Measurements from ENCODE around the gene TAGLN2. TPM values are rescaled to one million over a fixed set of nuclear protein-coding genes. Genes with fewer than 3 reads are reported as not detected.
A peak's percentile ranks its signal among the peaks of the same experiment; 100 is the strongest.

Gene TAGLN2
- polyA plus RNA-seq, 4 donors = 244 to 472 (median 400) TPM

DNA sequence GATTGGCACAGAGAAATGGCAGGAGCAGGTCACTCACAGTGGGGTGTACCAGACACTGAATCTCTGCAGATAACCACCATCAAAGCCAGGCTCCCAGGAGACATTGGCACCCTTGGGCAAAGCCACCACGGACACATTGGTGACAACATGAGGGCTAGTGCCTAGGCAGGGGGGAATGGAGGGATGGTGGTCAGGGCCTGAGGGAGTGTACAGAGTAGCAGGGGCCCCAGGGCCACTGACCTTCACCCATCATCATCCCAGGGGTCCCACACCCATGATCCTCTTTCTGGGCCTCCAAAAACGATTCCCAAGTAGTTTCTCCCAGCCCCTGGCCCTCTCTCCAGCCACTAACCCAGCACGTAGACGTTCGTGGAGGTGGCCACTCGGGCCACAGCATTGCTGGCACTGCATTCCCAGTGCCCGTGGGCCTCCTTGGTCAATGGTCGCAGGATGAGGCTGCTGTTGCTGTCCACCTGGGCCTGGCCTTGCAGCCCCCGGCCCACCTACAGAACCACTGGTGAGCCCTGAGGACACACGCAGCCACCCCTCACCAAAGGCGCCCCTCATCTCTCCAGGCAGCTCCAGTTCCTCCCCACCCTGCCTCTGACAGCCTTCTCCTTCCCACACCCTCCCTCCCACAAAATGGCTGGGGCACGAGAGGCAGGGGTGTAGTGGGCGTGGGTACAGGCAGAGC lies 5.9 kb upstream of the TAGLN2 start:
- DNase-seq = no peak

DNA sequence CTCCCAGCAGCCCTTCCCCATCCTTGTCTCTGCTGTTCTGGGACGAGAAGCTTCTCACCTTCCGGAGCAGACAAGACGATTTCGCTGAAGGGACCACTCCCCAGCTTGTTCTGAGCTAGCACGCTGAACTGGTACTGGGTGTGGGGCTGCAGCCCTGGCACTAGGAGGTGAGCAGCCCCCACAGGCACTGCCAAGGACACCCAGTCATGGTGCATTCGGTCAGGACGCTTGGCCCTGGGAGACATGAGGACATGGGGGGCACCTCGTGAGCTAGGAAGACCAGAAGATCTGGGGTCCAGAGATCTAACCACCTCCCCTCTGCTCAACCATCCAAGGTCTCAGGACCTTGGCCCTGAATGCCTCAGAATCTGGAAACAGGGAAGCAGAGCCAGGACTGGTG lies 5.3 kb upstream of the TAGLN2 start:
- FAIRE-seq (no peak), DNase-seq (no peak)
- WGBS, 3 donors = 93 to 96% (median 95%) methylated on average over 8 of the region's 8 CpGs

More for the DNA sequence above, 5.9 kb upstream of the TAGLN2 start:
- H3K4me1 ChIP-seq (ENCODE audit: control insufficient read depth in 3 of 3, insufficient read depth in 2 of 3, low read depth in 1 of 3, low read length in 2 of 3) = peaks cover 0 to 47% (median 3%) of the 10 kb centered on the region in 3 donors
- WGBS, 3 donors = 90 to 92% (median 91%) methylated on average over 10 to 13 of the region's 13 CpGs
- H3K9me3 ChIP-seq (ENCODE audit: control insufficient read depth in 2 of 2, insufficient read depth in 1 of 2, low read depth in 1 of 2, low read length in 1 of 2) = no peaks in the 10 kb centered on the region
- no peak overlapping the region for H3K4me3 ChIP-seq (ENCODE audit: low read depth in 1 of 3, low read length in 3 of 3)
- FAIRE-seq = no peak
- H3K36me3 ChIP-seq (ENCODE audit: control insufficient read depth in 3 of 3, insufficient read depth in 2 of 3, low read depth in 1 of 3, low read length in 3 of 3) = peaks cover 0 to 92% (median 0%) of the 10 kb centered on the region in 3 donors
- H3K27ac ChIP-seq (ENCODE audit: low read depth in 1 of 3, low read length in 2 of 3) = no peak overlapping the region
- H3K27me3 ChIP-seq (ENCODE audit: control insufficient read depth in 3 of 3, insufficient read depth in 3 of 3, low read length in 3 of 3) = no peaks in the 10 kb centered on the region

GRCh38 chr1:159930216-159930615 lies 4.9 kb upstream of the TAGLN2 start:
- Histone ChIP-seq H3K9me3 (ENCODE audit: control insufficient read depth in 2 of 2, insufficient read depth in 1 of 2, low read depth in 1 of 2, low read length in 1 of 2) (no peaks in the 10 kb centered on the region), H3K27ac (ENCODE audit: low read depth in 1 of 3, low read length in 2 of 3) (no peak overlapping the region)

More for the DNA sequence above, 5.3 kb upstream of the TAGLN2 start:
- peaks cover 0 to 86% (median 0%) of the 10 kb centered on the region in 3 donors for H3K36me3 ChIP-seq (ENCODE audit: control insufficient read depth in 3 of 3, insufficient read depth in 2 of 3, low read depth in 1 of 3, low read length in 3 of 3)
- H3K4me3 ChIP-seq (ENCODE audit: low read depth in 1 of 3, low read length in 3 of 3) = no peak overlapping the region
- no peaks in the 10 kb centered on the region for H3K27me3 ChIP-seq (ENCODE audit: control insufficient read depth in 3 of 3, insufficient read depth in 3 of 3, low read length in 3 of 3)
- H3K9me3 ChIP-seq (ENCODE audit: control insufficient read depth in 2 of 2, insufficient read depth in 1 of 2, low read depth in 1 of 2, low read length in 1 of 2) = no peaks in the 10 kb centered on the region
- peaks cover 0 to 46% (median 0%) of the 10 kb centered on the region in 3 donors for H3K4me1 ChIP-seq (ENCODE audit: control insufficient read depth in 3 of 3, insufficient read depth in 2 of 3, low read depth in 1 of 3, low read length in 2 of 3)
- H3K27ac ChIP-seq (ENCODE audit: low read depth in 1 of 3, low read length in 2 of 3) = no peak overlapping the region

GRCh38 chr1:159929155-159930051 lies 4.1 kb upstream of the TAGLN2 start:
- peaks cover 0 to 41% (median 0%) of the 10 kb centered on the region in 3 donors for H3K4me1 ChIP-seq (ENCODE audit: control insufficient read depth in 3 of 3, insufficient read depth in 2 of 3, low read depth in 1 of 3, low read length in 2 of 3)
- no peaks in the 10 kb centered on the region for H3K27me3 ChIP-seq (ENCODE audit: control insufficient read depth in 3 of 3, insufficient read depth in 3 of 3, low read length in 3 of 3)
- H3K4me3 ChIP-seq (ENCODE audit: low read depth in 1 of 3, low read length in 3 of 3) = no peak overlapping the region
- no peaks in the 10 kb centered on the region for H3K9me3 ChIP-seq (ENCODE audit: control insufficient read depth in 2 of 2, insufficient read depth in 1 of 2, low read depth in 1 of 2, low read length in 1 of 2)
- no peak overlapping the region for H3K27ac ChIP-seq (ENCODE audit: low read depth in 1 of 3, low read length in 2 of 3)
- DNase-seq (no peak), FAIRE-seq (no peak)
- WGBS, 3 donors = 82 to 88% (median 83%) methylated on average over 41 to 48 of the region's 48 CpGs
- peaks cover 0 to 74% (median 0%) of the 10 kb centered on the region in 3 donors for H3K36me3 ChIP-seq (ENCODE audit: control insufficient read depth in 3 of 3, insufficient read depth in 2 of 3, low read depth in 1 of 3, low read length in 3 of 3)

More at GRCh38 chr1:159930216-159930615, 4.9 kb upstream of the TAGLN2 start:
- FAIRE-seq = no peak
- WGBS, 3 donors = 90 to 98% (median 92%) methylated on average over 11 of the region's 11 CpGs
- H3K4me1 ChIP-seq (ENCODE audit: control insufficient read depth in 3 of 3, insufficient read depth in 2 of 3, low read depth in 1 of 3, low read length in 2 of 3) = peaks cover 0 to 42% (median 0%) of the 10 kb centered on the region in 3 donors
- H3K4me3 ChIP-seq (ENCODE audit: low read depth in 1 of 3, low read length in 3 of 3) = no peak overlapping the region
- peaks cover 0 to 82% (median 0%) of the 10 kb centered on the region in 3 donors for H3K36me3 ChIP-seq (ENCODE audit: control insufficient read depth in 3 of 3, insufficient read depth in 2 of 3, low read depth in 1 of 3, low read length in 3 of 3)
- H3K27me3 ChIP-seq (ENCODE audit: control insufficient read depth in 3 of 3, insufficient read depth in 3 of 3, low read length in 3 of 3) = no peaks in the 10 kb centered on the region
- DNase-seq = no peak

GRCh38 chr1:159928491-159929050 lies 3.3 kb upstream of the TAGLN2 start:
- WGBS, 3 donors = 94 to 96% (median 94%) methylated on average over 16 to 18 of the region's 18 CpGs
- peaks cover 0 to 47% (median 0%) of the 10 kb centered on the region in 3 donors for H3K4me1 ChIP-seq (ENCODE audit: control insufficient read depth in 3 of 3, insufficient read depth in 2 of 3, low read depth in 1 of 3, low read length in 2 of 3)
- no peaks in the 10 kb centered on the region for H3K9me3 ChIP-seq (ENCODE audit: control insufficient read depth in 2 of 2, insufficient read depth in 1 of 2, low read depth in 1 of 2, low read length in 1 of 2)
- peak overlapping the region in 1 of 3 donors; percentile 58 for H3K27ac ChIP-seq (ENCODE audit: low read depth in 1 of 3, low read length in 2 of 3)
- H3K4me3 ChIP-seq (ENCODE audit: low read depth in 1 of 3, low read length in 3 of 3) = no peak overlapping the region
- no peak for FAIRE-seq
- H3K36me3 ChIP-seq (ENCODE audit: control insufficient read depth in 3 of 3, insufficient read depth in 2 of 3, low read depth in 1 of 3, low read length in 3 of 3) = peaks cover 0 to 68% (median 0%) of the 10 kb centered on the region in 3 donors
- H3K27me3 ChIP-seq (ENCODE audit: control insufficient read depth in 3 of 3, insufficient read depth in 3 of 3, low read length in 3 of 3) = no peaks in the 10 kb centered on the region
- no peak for DNase-seq

DNA sequence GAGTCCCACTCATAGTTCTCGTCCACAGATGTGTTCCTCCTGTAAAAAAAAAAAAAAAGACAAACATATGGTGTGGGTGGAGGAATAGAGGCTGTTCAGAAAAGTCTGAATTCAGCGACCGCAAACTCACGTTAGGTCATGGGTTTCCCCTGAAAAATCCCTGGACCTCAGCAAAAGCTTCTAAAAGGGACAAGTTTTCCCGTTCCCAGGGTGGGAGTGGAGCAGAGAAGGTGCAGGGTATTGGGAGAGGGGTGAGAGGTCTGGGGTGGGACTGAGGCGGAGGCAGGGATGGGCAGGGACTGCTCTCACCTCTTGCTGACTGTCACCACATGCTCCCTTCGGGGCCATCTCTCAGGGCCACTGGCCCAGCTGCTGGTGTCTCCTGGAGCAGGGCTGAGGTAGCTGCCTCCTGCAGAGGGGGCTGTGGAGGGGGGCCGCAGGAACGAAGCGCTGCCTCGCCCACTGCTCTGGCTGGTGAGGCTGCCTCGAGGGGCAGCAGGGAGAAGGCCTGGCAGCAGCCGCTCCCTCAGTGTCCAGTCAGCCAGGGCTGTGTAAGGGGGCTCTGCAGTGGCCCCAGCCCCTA lies 2.6 kb upstream of the TAGLN2 start:
- Histone ChIP-seq H3K9me3 (ENCODE audit: control insufficient read depth in 2 of 2, insufficient read depth in 1 of 2, low read depth in 1 of 2, low read length in 1 of 2) (no peaks in the 10 kb centered on the region), H3K27ac (ENCODE audit: low read depth in 1 of 3, low read length in 2 of 3) (peak overlapping the region in 2 of 3 donors; percentile 34 to 58), H3K4me1 (ENCODE audit: control insufficient read depth in 3 of 3, insufficient read depth in 2 of 3, low read depth in 1 of 3, low read length in 2 of 3) (peaks cover 0 to 50% (median under 1%) of the 10 kb centered on the region in 3 donors), H3K4me3 (ENCODE audit: low read depth in 1 of 3, low read length in 3 of 3) (no peak overlapping the region), H3K36me3 (ENCODE audit: control insufficient read depth in 3 of 3, insufficient read depth in 2 of 3, low read depth in 1 of 3, low read length in 3 of 3) (peaks cover 0 to 69% (median 0%) of the 10 kb centered on the region in 3 donors), H3K27me3 (ENCODE audit: control insufficient read depth in 3 of 3, insufficient read depth in 3 of 3, low read length in 3 of 3) (no peaks in the 10 kb centered on the region)
- 44 to 70% (median 54%) methylated on average over 13 of the region's 13 CpGs for WGBS, 3 donors
- DNase-seq (peak in 1 of 2 donors; percentile 57), FAIRE-seq (no peak)

DNA sequence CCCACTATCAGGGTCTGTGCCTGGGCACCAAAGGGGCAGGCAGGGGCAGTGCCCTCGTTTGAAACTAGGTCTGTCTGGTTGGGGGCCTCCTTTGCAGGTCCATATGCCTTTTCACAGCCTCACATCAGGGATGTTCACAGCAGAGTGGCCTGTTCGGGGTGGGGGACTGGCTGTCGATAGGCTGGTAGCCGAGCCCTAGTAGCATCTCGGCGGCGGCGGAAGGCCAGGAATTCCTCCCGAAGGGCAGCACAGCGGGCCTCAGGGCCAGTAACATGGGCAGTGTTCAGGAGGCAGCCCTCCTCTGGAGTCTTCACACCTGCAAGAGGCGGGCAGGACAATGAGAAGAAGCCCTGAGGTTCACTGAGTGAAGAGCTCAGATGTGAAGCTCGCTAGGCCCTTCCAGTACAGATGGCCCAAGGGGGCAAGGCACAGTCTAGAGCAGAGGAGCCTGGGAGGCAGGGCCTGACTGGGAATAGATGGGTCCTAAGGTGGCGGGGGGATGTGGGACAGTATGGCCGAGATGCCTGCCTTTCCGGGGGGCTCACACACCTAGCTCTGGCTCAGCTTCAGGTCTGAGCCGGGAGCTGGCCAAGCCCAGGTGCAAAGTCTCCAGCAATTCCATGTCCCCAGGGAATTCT lies 2.0 kb upstream of the TAGLN2 start:
- Histone ChIP-seq H3K9me3 (ENCODE audit: control insufficient read depth in 2 of 2, insufficient read depth in 1 of 2, low read depth in 1 of 2, low read length in 1 of 2) (no peaks in the 10 kb centered on the region), H3K36me3 (ENCODE audit: control insufficient read depth in 3 of 3, insufficient read depth in 2 of 3, low read depth in 1 of 3, low read length in 3 of 3) (peaks cover 0 to 69% (median 0%) of the 10 kb centered on the region in 3 donors), H3K4me1 (ENCODE audit: control insufficient read depth in 3 of 3, insufficient read depth in 2 of 3, low read depth in 1 of 3, low read length in 2 of 3) (peaks cover 0 to 56% (median 6%) of the 10 kb centered on the region in 3 donors), H3K27me3 (ENCODE audit: control insufficient read depth in 3 of 3, insufficient read depth in 3 of 3, low read length in 3 of 3) (no peaks in the 10 kb centered on the region), H3K27ac (ENCODE audit: low read depth in 1 of 3, low read length in 2 of 3) (peak overlapping the region in 1 of 3 donors; percentile 58), H3K4me3 (ENCODE audit: low read depth in 1 of 3, low read length in 3 of 3) (no peak overlapping the region)
- FAIRE-seq (no peak), DNase-seq (peak in 1 of 2 donors; percentile 44)
- 72 to 86% (median 81%) methylated on average over 16 of the region's 16 CpGs for WGBS, 3 donors

Measured in small intestine (tissue), 7 donors.